Skeletal muscle satellite cell (primary cell): ENCODE data around the gene ASB18.

ENCODE experiments used
- H3K27me3 ChIP-seq: 2 replicates; pipeline ENCODE4 v1.7.0; 2013; ENCODE audit warnings: low read length; ENCODE audit not compliant: control insufficient read depth, insufficient read depth
- H3K36me3 ChIP-seq: 2 replicates; pipeline ENCODE4 v1.7.0; 2013; ENCODE audit warnings: mild to moderate bottlenecking, control low read depth, low read length; ENCODE audit not compliant: insufficient read depth
- H3K4me1 ChIP-seq: 2 replicates; pipeline ENCODE4 v1.7.0; 2013; ENCODE audit warnings: low read length; ENCODE audit not compliant: control insufficient read depth, insufficient read depth
- H3K4me2 ChIP-seq: 2 replicates; pipeline ENCODE4 v1.7.0; 2013; ENCODE audit warnings: mild to moderate bottlenecking, low read length
- H3K4me3 ChIP-seq: 2 replicates; pipeline ENCODE4 v1.7.0; 2013; ENCODE audit warnings: low read length
- H3K9ac ChIP-seq: 2 replicates; pipeline ENCODE4 v1.7.0; 2013; ENCODE audit warnings: mild to moderate bottlenecking, low read depth, low read length, moderate library complexity
- H3K9me3 ChIP-seq: replicated peaks from 2 replicates; pipeline ENCODE4 v1.7.0; 2013; ENCODE audit warnings: mild to moderate bottlenecking, control low read depth, low read length

The ASB18 gene

GRCh38 chr2:236239276-236240065 is 24.7 kb downstream of the ASB18 start:
- Histone ChIP-seq H3K9ac (no peak overlapping the region), H3K4me1 (no peaks in the 10 kb centered on the region), H3K27me3 (peaks cover 50% of the 10 kb centered on the region), H3K4me2 (no peak overlapping the region), H3K9me3 (no peaks in the 10 kb centered on the region), H3K36me3 (no peaks in the 10 kb centered on the region), H3K4me3 (no peak overlapping the region)

GRCh38 chr2:236238751-236239150 is 25.5 kb downstream of the ASB18 start:
- Histone ChIP-seq H3K9ac (no peak overlapping the region), H3K9me3 (no peaks in the 10 kb centered on the region), H3K4me2 (no peak overlapping the region), H3K36me3 (no peaks in the 10 kb centered on the region), H3K27me3 (peaks cover 50% of the 10 kb centered on the region), H3K4me1 (no peaks in the 10 kb centered on the region), H3K4me3 (no peak overlapping the region)

- H3K36me3 ChIP-seq: no peaks in the 10 kb centered on the region
- no peak overlapping the region for H3K4me2 ChIP-seq
- H3K4me3 ChIP-seq: no peak overlapping the region
- H3K27me3 ChIP-seq: peaks cover 50% of the 10 kb centered on the region
- H3K4me1 ChIP-seq: no peaks in the 10 kb centered on the region
- H3K9ac ChIP-seq: no peak overlapping the region
- no peaks in the 10 kb centered on the region for H3K9me3 ChIP-seq
Observed at GRCh38 chr2:236237468-236238190, 26.6 kb downstream of the ASB18 start.

GRCh38 chr2:236236559-236237452 is 27.4 kb downstream of the ASB18 start:
- peaks cover 50% of the 10 kb centered on the region for H3K27me3 ChIP-seq
- H3K9me3 ChIP-seq: no peaks in the 10 kb centered on the region
- no peak overlapping the region for H3K4me3 ChIP-seq
- H3K4me2 ChIP-seq: peak overlapping the region; percentile 44
- no peak overlapping the region for H3K9ac ChIP-seq
- H3K36me3 ChIP-seq: no peaks in the 10 kb centered on the region
- H3K4me1 ChIP-seq: no peaks in the 10 kb centered on the region

GRCh38 chr2:236229186-236229585 is 35.0 kb downstream of the ASB18 start:
- no peaks in the 10 kb centered on the region for H3K4me1 ChIP-seq
- H3K9ac ChIP-seq: no peak overlapping the region
- no peak overlapping the region for H3K4me2 ChIP-seq
- H3K4me3 ChIP-seq: no peak overlapping the region
- no peaks in the 10 kb centered on the region for H3K9me3 ChIP-seq
- no peaks in the 10 kb centered on the region for H3K36me3 ChIP-seq
- H3K27me3 ChIP-seq: no peaks in the 10 kb centered on the region

- H3K4me3 ChIP-seq: no peak overlapping the region
- H3K27me3 ChIP-seq: no peaks in the 10 kb centered on the region
- H3K4me1 ChIP-seq: no peaks in the 10 kb centered on the region
- H3K36me3 ChIP-seq: no peaks in the 10 kb centered on the region
- no peak overlapping the region for H3K4me2 ChIP-seq
- no peak overlapping the region for H3K9ac ChIP-seq
- no peaks in the 10 kb centered on the region for H3K9me3 ChIP-seq
Observed at GRCh38 chr2:236223675-236224074, 40.5 kb downstream of the ASB18 start.

- no peak overlapping the region for H3K4me2 ChIP-seq
- no peak overlapping the region for H3K4me3 ChIP-seq
- no peaks in the 10 kb centered on the region for H3K4me1 ChIP-seq
- no peak overlapping the region for H3K9ac ChIP-seq
- no peaks in the 10 kb centered on the region for H3K9me3 ChIP-seq
- H3K27me3 ChIP-seq: no peaks in the 10 kb centered on the region
- H3K36me3 ChIP-seq: no peaks in the 10 kb centered on the region
Observed at GRCh38 chr2:236221798-236222197, 42.4 kb downstream of the ASB18 start.

GRCh38 chr2:236219411-236219810 is 44.8 kb downstream of the ASB18 start:
- no peaks in the 10 kb centered on the region for H3K4me1 ChIP-seq
- H3K9me3 ChIP-seq: no peaks in the 10 kb centered on the region
- no peak overlapping the region for H3K9ac ChIP-seq
- H3K36me3 ChIP-seq: no peaks in the 10 kb centered on the region
- no peak overlapping the region for H3K4me2 ChIP-seq
- no peak overlapping the region for H3K4me3 ChIP-seq
- H3K27me3 ChIP-seq: no peaks in the 10 kb centered on the region

GRCh38 chr2:236217926-236218325 is 46.3 kb downstream of the ASB18 start:
- Histone ChIP-seq H3K4me1 (no peaks in the 10 kb centered on the region), H3K4me3 (no peak overlapping the region), H3K4me2 (no peak overlapping the region), H3K27me3 (no peaks in the 10 kb centered on the region), H3K36me3 (no peaks in the 10 kb centered on the region), H3K9ac (no peak overlapping the region), H3K9me3 (no peaks in the 10 kb centered on the region)

GRCh38 chr2:236216711-236217110 is 47.5 kb downstream of the ASB18 start:
- no peaks in the 10 kb centered on the region for H3K9me3 ChIP-seq
- no peaks in the 10 kb centered on the region for H3K36me3 ChIP-seq
- H3K9ac ChIP-seq: no peak overlapping the region
- H3K4me2 ChIP-seq: no peak overlapping the region
- H3K4me1 ChIP-seq: no peaks in the 10 kb centered on the region
- H3K27me3 ChIP-seq: peaks cover 3% of the 10 kb centered on the region
- no peak overlapping the region for H3K4me3 ChIP-seq

- Histone ChIP-seq H3K9me3 (no peaks in the 10 kb centered on the region), H3K4me1 (no peaks in the 10 kb centered on the region), H3K27me3 (peaks cover 3% of the 10 kb centered on the region), H3K4me2 (no peak overlapping the region), H3K9ac (no peak overlapping the region), H3K4me3 (no peak overlapping the region), H3K36me3 (no peaks in the 10 kb centered on the region)
Observed at GRCh38 chr2:236215761-236216333, 48.4 kb downstream of the ASB18 start.
